Trophoblast cell (in vitro differentiated cells and primary cell): Measurements from ENCODE around the gene LY9.

Experiments
- DNase-seq, 2 donors: peaks; one replicate each; pipeline ENCODE4 v3.0.0-alpha.2; 2016
- H2AFZ ChIP-seq: 2 replicates; pipeline ENCODE4 v1.6.1; 2013; ENCODE audit warnings: low read length, moderate library complexity, mild to moderate bottlenecking; ENCODE audit not compliant: insufficient read depth, poor library complexity
- H2AK5ac ChIP-seq: 2 replicates; pipeline ENCODE4 v1.6.1; 2013; ENCODE audit warnings: mild to moderate bottlenecking, low read length
- H2BK120ac ChIP-seq: 2 replicates; pipeline ENCODE4 v1.6.1; 2013; ENCODE audit warnings: low read length, mild to moderate bottlenecking, moderate library complexity; ENCODE audit not compliant: insufficient read depth, poor library complexity
- H2BK12ac ChIP-seq: 2 replicates; pipeline ENCODE4 v1.6.1; 2013; ENCODE audit warnings: mild to moderate bottlenecking, low read length, moderate library complexity
- H2BK5ac ChIP-seq: 2 replicates; pipeline ENCODE4 v1.6.1; 2013; ENCODE audit warnings: low read length, low read depth, moderate library complexity, mild to moderate bottlenecking; ENCODE audit not compliant: poor library complexity
- H3K14ac ChIP-seq: 2 replicates; pipeline ENCODE4 v1.6.1; 2013; ENCODE audit warnings: mild to moderate bottlenecking, low read length
- H3K18ac ChIP-seq: 2 replicates; pipeline ENCODE4 v1.6.1; 2013; ENCODE audit warnings: mild to moderate bottlenecking, low read length
- H3K23ac ChIP-seq: 2 replicates; pipeline ENCODE4 v1.6.1; 2013; ENCODE audit warnings: low read length
- H3K27ac ChIP-seq: 2 replicates; pipeline ENCODE4 v1.5.1; 2013; ENCODE audit warnings: low read depth, mild to moderate bottlenecking, inconsistent platforms, low read length, moderate library complexity
- H3K27me3 ChIP-seq: 2 replicates; pipeline ENCODE4 v1.6.1; 2013; ENCODE audit warnings: inconsistent platforms, mild to moderate bottlenecking, low read length, moderate library complexity; ENCODE audit not compliant: insufficient read depth
- H3K36me3 ChIP-seq, 2 experiments: 1 replicate in 1 of 2; 2 replicates in 1 of 2; pipeline ENCODE4 v1.6.1; 2013; ENCODE audit warnings: low read length in 2 of 2, mild to moderate bottlenecking in 2 of 2, moderate library complexity in 1 of 2; ENCODE audit not compliant: insufficient read depth in 2 of 2, control insufficient read depth in 1 of 2
- H3K4ac ChIP-seq: 2 replicates; pipeline ENCODE4 v1.6.1; 2013; ENCODE audit warnings: low read depth, mild to moderate bottlenecking, low read length, moderate library complexity
- H3K4me1 ChIP-seq, 2 experiments: 1 replicate in 1 of 2; 2 replicates in 1 of 2; pipeline ENCODE4 v1.6.1; 2013; ENCODE audit warnings: low read length in 2 of 2, mild to moderate bottlenecking in 2 of 2, moderate library complexity in 1 of 2; ENCODE audit not compliant: insufficient read depth in 2 of 2, control insufficient read depth in 1 of 2
- H3K4me2 ChIP-seq: 2 replicates; pipeline ENCODE4 v1.6.1; 2013; ENCODE audit warnings: inconsistent platforms, mild to moderate bottlenecking, low read length, moderate library complexity
- H3K4me3 ChIP-seq: 2 replicates; pipeline ENCODE4 v1.5.1; 2013; ENCODE audit warnings: mild to moderate bottlenecking, low read depth, low read length, inconsistent platforms
- H3K79me1 ChIP-seq: one replicate; pipeline ENCODE4 v1.6.1; 2013; ENCODE audit warnings: low read length
- H3K79me2 ChIP-seq: 2 replicates; pipeline ENCODE4 v1.6.1; 2013; ENCODE audit warnings: low read length, mild to moderate bottlenecking; ENCODE audit not compliant: control insufficient read depth, insufficient read depth, poor library complexity
- H3K9ac ChIP-seq: 2 replicates; pipeline ENCODE4 v1.6.1; 2013; ENCODE audit warnings: mild to moderate bottlenecking, low read length
- H3K9me3 ChIP-seq: 2 replicates; pipeline ENCODE4 v1.6.1; 2013; ENCODE audit warnings: low read depth, mild to moderate bottlenecking, control low read depth, inconsistent platforms, low read length; ENCODE audit not compliant: insufficient read depth
- H4K12ac ChIP-seq: 2 replicates; pipeline ENCODE4 v1.6.1; 2013; ENCODE audit warnings: low read depth, mild to moderate bottlenecking, low read length, moderate library complexity
- H4K8ac ChIP-seq: 2 replicates; pipeline ENCODE4 v1.6.1; 2013; ENCODE audit warnings: low read depth, mild to moderate bottlenecking, low read length, moderate library complexity
- H4K91ac ChIP-seq: one replicate; pipeline ENCODE4 v1.6.1; 2013; ENCODE audit warnings: low read depth, mild to moderate bottlenecking, low read length, moderate library complexity
- WGBS: extraction: QIAGEN DNeasy Blood & Tissue Kit; methylation state at CpG from one replicate; pipeline ENCODE4 v1.1.7; 2013; ENCODE audit warnings: missing lambda C conversion rate; ENCODE audit not compliant: insufficient read length, insufficient coverage; ENCODE audit errors: extremely low coverage; 5-methylcytosine and 5-hydroxymethylcytosine counted together

Gene LY9

DNA sequence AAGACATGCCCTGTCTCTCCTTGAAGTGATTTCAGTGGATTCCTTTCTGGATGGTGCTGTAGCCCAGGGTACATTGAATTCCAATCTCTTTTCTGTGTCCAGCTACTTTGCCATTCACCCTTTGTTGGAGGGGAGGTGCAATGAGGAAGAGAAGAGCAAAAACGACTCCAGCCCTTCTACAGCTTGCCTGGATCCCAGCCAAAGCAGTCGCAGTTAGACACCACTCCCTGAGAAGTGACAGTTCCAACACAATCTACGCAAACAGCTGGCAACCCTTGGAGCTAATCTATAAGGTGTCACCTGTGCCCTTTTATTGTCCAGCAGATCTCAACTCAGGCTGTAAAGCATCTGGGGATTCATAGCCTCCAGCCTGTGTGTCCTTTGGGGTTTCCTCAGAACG lies 62.1 kb downstream of the LY9 start:
- no peak overlapping the region for H2BK120ac ChIP-seq
- no peaks in the 10 kb centered on the region for H3K79me2 ChIP-seq
- no peak overlapping the region for H3K18ac ChIP-seq
- no peak overlapping the region for H3K27ac ChIP-seq
- H4K12ac ChIP-seq, result no peak overlapping the region
- H4K91ac ChIP-seq, result no peak overlapping the region
- H3K4me2 ChIP-seq, result no peak overlapping the region
- H3K27me3 ChIP-seq, result no peaks in the 10 kb centered on the region
- H3K4ac ChIP-seq, result no peak overlapping the region
- H3K9ac ChIP-seq, result no peak overlapping the region
- no peak overlapping the region for H2BK5ac ChIP-seq
- H3K9me3 ChIP-seq, result peaks cover 3% of the 10 kb centered on the region
- DNase-seq, result no peak
- H4K8ac ChIP-seq, result no peak overlapping the region
- no CpG with 5 or more reads among the region's 4 CpGs for WGBS
- H3K4me1 ChIP-seq, result no peaks in the 10 kb centered on the region
- no peak overlapping the region for H3K4me3 ChIP-seq
- no peaks in the 10 kb centered on the region for H3K79me1 ChIP-seq
- H3K36me3 ChIP-seq, result no peaks in the 10 kb centered on the region
- no peak overlapping the region for H2BK12ac ChIP-seq
- no peak overlapping the region for H3K14ac ChIP-seq
- no peak overlapping the region for H3K23ac ChIP-seq
- no peak overlapping the region for H2AK5ac ChIP-seq
- no peak overlapping the region for H2AFZ ChIP-seq

DNA sequence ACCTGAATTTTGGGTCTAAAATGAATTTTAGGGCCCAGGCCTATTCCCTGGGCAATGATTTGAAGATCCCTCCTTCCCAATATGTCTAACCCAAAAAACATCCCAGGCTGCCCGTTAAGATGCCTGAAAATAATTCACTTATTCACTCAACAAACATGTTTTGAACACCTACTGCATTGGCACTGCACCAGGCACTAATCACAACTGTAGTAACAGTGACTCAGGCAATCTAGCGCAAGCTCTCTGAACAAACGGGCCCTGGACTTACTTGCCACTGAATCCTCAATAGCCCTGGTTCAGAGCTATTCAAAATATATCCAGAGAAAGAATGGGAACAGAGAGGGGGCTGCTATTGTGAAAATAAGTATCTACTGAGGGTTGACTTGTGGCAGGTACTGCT lies 62.5 kb downstream of the LY9 start:
- H3K18ac ChIP-seq, result no peak overlapping the region
- no peak overlapping the region for H2BK5ac ChIP-seq
- peaks cover 3% of the 10 kb centered on the region for H3K9me3 ChIP-seq
- H2AK5ac ChIP-seq, result no peak overlapping the region
- no peak overlapping the region for H4K8ac ChIP-seq
- H3K4me1 ChIP-seq, result no peaks in the 10 kb centered on the region
- no peak overlapping the region for H3K4me3 ChIP-seq
- H2AFZ ChIP-seq, result no peak overlapping the region
- H2BK12ac ChIP-seq, result no peak overlapping the region
- H3K23ac ChIP-seq, result no peak overlapping the region
- H4K91ac ChIP-seq, result no peak overlapping the region
- no peak overlapping the region for H3K27ac ChIP-seq
- H4K12ac ChIP-seq, result no peak overlapping the region
- H3K27me3 ChIP-seq, result no peaks in the 10 kb centered on the region
- H2BK120ac ChIP-seq, result no peak overlapping the region
- H3K79me2 ChIP-seq, result no peaks in the 10 kb centered on the region
- WGBS, result no CpG with 5 or more reads among the region's 3 CpGs
- H3K14ac ChIP-seq, result no peak overlapping the region
- no peak for DNase-seq
- no peak overlapping the region for H3K4ac ChIP-seq
- no peak overlapping the region for H3K9ac ChIP-seq
- H3K79me1 ChIP-seq, result no peaks in the 10 kb centered on the region
- no peaks in the 10 kb centered on the region for H3K36me3 ChIP-seq
- no peak overlapping the region for H3K4me2 ChIP-seq

DNA sequence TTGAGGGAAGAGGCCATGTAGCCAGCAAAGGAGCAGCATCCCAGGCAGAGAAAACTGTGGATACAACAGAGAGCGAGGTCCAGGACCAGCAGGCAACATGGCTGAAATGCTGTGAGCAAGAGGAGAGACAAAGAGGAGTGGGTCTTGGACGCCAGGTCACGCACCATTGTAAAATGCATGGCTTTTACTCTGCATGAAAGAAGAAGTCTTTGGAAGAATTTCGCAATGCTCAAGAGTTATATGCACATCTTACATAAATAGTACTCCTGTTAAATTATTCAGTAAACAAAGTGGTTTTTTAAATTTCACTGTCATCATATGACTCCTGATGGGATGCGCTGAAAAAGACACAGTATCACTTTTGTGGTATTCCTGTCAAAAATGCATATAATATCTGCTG lies 63.2 kb downstream of the LY9 start:
- no CpG with 5 or more reads among the region's 5 CpGs for WGBS
- H3K79me2 ChIP-seq, result no peaks in the 10 kb centered on the region
- no peak overlapping the region for H2BK12ac ChIP-seq
- H4K12ac ChIP-seq, result no peak overlapping the region
- no peak overlapping the region for H4K91ac ChIP-seq
- no peak overlapping the region for H3K4ac ChIP-seq
- no peak for DNase-seq
- no peaks in the 10 kb centered on the region for H3K79me1 ChIP-seq
- no peak overlapping the region for H2AFZ ChIP-seq
- no peak overlapping the region for H3K4me2 ChIP-seq
- H3K9me3 ChIP-seq, result peaks cover 2% of the 10 kb centered on the region
- no peak overlapping the region for H3K27ac ChIP-seq
- H3K36me3 ChIP-seq, result no peaks in the 10 kb centered on the region
- H3K18ac ChIP-seq, result no peak overlapping the region
- H2AK5ac ChIP-seq, result no peak overlapping the region
- no peak overlapping the region for H3K4me3 ChIP-seq
- no peak overlapping the region for H3K14ac ChIP-seq
- no peaks in the 10 kb centered on the region for H3K4me1 ChIP-seq
- no peak overlapping the region for H4K8ac ChIP-seq
- no peaks in the 10 kb centered on the region for H3K27me3 ChIP-seq
- no peak overlapping the region for H2BK5ac ChIP-seq
- no peak overlapping the region for H3K23ac ChIP-seq
- H2BK120ac ChIP-seq, result no peak overlapping the region
- no peak overlapping the region for H3K9ac ChIP-seq

DNA sequence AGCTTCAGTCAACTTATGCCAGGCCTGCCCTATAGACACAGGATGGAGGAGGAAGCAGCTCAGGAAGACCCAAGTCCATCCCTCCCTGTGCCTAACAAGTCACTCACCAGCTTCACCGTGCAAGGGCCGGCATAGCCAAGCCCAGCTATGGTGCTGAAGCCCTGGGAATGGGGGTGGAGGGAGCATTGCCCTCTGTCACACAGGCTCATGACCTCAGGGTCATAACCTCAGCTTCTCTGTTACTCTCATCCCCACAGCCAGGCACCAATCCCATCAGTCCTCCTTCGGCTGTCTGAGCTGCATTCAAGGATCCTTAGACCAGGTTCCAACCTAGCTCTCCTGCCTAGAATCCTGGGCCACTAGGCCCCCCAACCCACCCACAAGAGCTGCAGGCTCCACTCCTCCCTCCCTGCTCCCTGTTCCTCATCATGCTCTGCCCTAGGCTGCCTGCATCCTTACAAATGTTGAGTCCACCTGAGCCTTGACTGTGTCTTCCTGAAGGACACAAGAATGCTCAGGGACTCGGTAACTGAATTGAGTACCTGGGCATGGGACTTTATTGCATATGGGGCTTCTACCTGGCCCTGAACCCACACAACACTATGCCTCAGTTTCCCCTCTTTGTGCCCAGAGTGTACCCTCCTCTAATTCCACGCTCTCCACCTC lies 65.0 kb downstream of the LY9 start:
- H3K9me3 ChIP-seq, result no peaks in the 10 kb centered on the region
- no peak overlapping the region for H2AFZ ChIP-seq
- no peaks in the 10 kb centered on the region for H3K4me1 ChIP-seq
- H4K8ac ChIP-seq, result no peak overlapping the region
- no peak overlapping the region for H3K4me2 ChIP-seq
- no peak overlapping the region for H2BK12ac ChIP-seq
- H3K36me3 ChIP-seq, result no peaks in the 10 kb centered on the region
- H2BK120ac ChIP-seq, result no peak overlapping the region
- H3K9ac ChIP-seq, result no peak overlapping the region
- no peak overlapping the region for H2BK5ac ChIP-seq
- no peak overlapping the region for H3K27ac ChIP-seq
- H3K23ac ChIP-seq, result no peak overlapping the region
- H3K14ac ChIP-seq, result no peak overlapping the region
- H3K4me3 ChIP-seq, result no peak overlapping the region
- no peaks in the 10 kb centered on the region for H3K27me3 ChIP-seq
- H3K18ac ChIP-seq, result no peak overlapping the region
- no peak overlapping the region for H4K91ac ChIP-seq
- no peak overlapping the region for H4K12ac ChIP-seq
- H3K4ac ChIP-seq, result no peak overlapping the region
- H3K79me1 ChIP-seq, result no peaks in the 10 kb centered on the region
- no peaks in the 10 kb centered on the region for H3K79me2 ChIP-seq
- DNase-seq, result no peak
- H2AK5ac ChIP-seq, result no peak overlapping the region
- WGBS, result no CpG with 5 or more reads among the region's 5 CpGs
